ENCODE measurements around the gene BPTF. TPM values are rescaled to one million over a fixed set of nuclear protein-coding genes. Genes with fewer than 3 reads are reported as not detected.
"Not testable (repeated sequence)": the region's sequence is repeated elsewhere in the genome, so short reads cannot be mapped to it uniquely, and the experiment has no call there.

BPTF gene
- total RNA-seq, 3 donors from 2014 or later: 80.6 to 115 (median 90.0) TPM

- ATAC-seq: no peak
- no peak for TF ChIP-seq CTCF (IDR thresholded peaks at IDR 0.05)
- no peaks in the 10 kb centered on the region for H3K9me3 ChIP-seq
- DNase-seq: no peak
- no peak overlapping the region for H3K4me3 ChIP-seq
- no peaks in the 10 kb centered on the region for H3K36me3 ChIP-seq (ENCODE audit: low read depth)
- H3K4me1 ChIP-seq (ENCODE audit: low read depth): no peaks in the 10 kb centered on the region
- intact Hi-C loops (cut with DNase I, micrococcal nuclease): no loop called here
Observed at GRCh38 chr17:67902511-67903231, 77.4 kb downstream of the BPTF start.

- H3K36me3 ChIP-seq (ENCODE audit: low read depth); intact Hi-C loops (cut with DNase I, micrococcal nuclease): not testable (repeated sequence)
Observed at GRCh38 chr17:67905298-67905697, 80.0 kb downstream of the BPTF start.

GRCh38 chr17:67910117-67910803 lies 85.0 kb downstream of the BPTF start:
- DNase-seq; intact Hi-C loops (cut with DNase I, micrococcal nuclease); H3K4me3 ChIP-seq; H3K36me3 ChIP-seq (ENCODE audit: low read depth); H3K9me3 ChIP-seq; ATAC-seq; H3K4me1 ChIP-seq (ENCODE audit: low read depth): not testable (repeated sequence)

More at GRCh38 chr17:67905298-67905697, 80.0 kb downstream of the BPTF start:
- H3K9me3 ChIP-seq; DNase-seq; H3K4me3 ChIP-seq; ATAC-seq; H3K4me1 ChIP-seq (ENCODE audit: low read depth): not testable (repeated sequence)

GRCh38 chr17:67911059-67911782 lies 85.9 kb downstream of the BPTF start:
- DNase-seq: no peak
- no peak for ATAC-seq
- H3K9me3 ChIP-seq: no peaks in the 10 kb centered on the region
- H3K36me3 ChIP-seq (ENCODE audit: low read depth): no peaks in the 10 kb centered on the region
- H3K4me3 ChIP-seq: no peak overlapping the region
- intact Hi-C loops (cut with DNase I, micrococcal nuclease): no loop called here
- no peaks in the 10 kb centered on the region for H3K4me1 ChIP-seq (ENCODE audit: low read depth)
- no peak for TF ChIP-seq CTCF (IDR thresholded peaks at IDR 0.05)

GRCh38 chr17:67912088-67912487 lies 86.8 kb downstream of the BPTF start:
- ATAC-seq: no peak
- no peak for DNase-seq
- no peak overlapping the region for H3K4me3 ChIP-seq
- H3K36me3 ChIP-seq (ENCODE audit: low read depth): no peaks in the 10 kb centered on the region
- no peaks in the 10 kb centered on the region for H3K9me3 ChIP-seq
- no peak for TF ChIP-seq CTCF (IDR thresholded peaks at IDR 0.05)
- intact Hi-C loops (cut with DNase I, micrococcal nuclease): no loop called here
- no peaks in the 10 kb centered on the region for H3K4me1 ChIP-seq (ENCODE audit: low read depth)

GRCh38 chr17:67912656-67913055 lies 87.4 kb downstream of the BPTF start:
- DNase-seq: no peak
- TF ChIP-seq CTCF (IDR thresholded peaks at IDR 0.05): no peak
- no peaks in the 10 kb centered on the region for H3K9me3 ChIP-seq
- no peaks in the 10 kb centered on the region for H3K4me1 ChIP-seq (ENCODE audit: low read depth)
- ATAC-seq: no peak
- intact Hi-C loops (cut with DNase I, micrococcal nuclease): no loop called here
- no peaks in the 10 kb centered on the region for H3K36me3 ChIP-seq (ENCODE audit: low read depth)
- H3K4me3 ChIP-seq: no peak overlapping the region

All from mucosa of descending colon (tissue), 3 donors.